ENCODE data around the gene TNK1. TPM values are rescaled to one million over a fixed set of nuclear protein-coding genes. Genes with fewer than 3 reads are reported as not detected.

TNK1 gene
- total and polyA plus RNA-seq, 2 experiments from 2014 or later = 6.1 to 8.9 TPM

DNA sequence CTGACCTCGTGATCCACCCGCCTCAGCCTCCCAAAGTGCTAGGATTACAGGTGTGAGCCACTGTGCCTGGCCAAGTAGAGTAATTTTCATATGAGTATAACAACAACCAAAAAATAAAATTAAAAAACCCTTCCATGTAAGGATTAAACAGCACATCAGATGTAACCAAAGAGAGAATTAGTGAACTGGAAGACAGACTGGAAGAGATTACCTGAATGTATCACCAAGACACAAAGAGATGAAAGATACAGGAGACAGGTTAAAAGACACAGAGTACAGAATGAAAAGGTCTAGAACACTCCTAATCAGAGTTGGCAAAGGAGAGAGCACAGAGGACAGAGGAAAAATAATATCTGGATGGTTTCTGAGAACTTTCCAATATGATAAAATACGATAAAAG, 1.8 kb upstream of the TNK1 start:
- Histone ChIP-seq H3K79me2 (replicated peaks; ENCODE audit: insufficient read depth) (no peaks in the 10 kb centered on the region), H3F3A (replicated peaks; ENCODE audit: low read depth) (peaks cover 20% of the 10 kb centered on the region; the same call in 1 of the 2 replicates), H3K4me2 (no peak overlapping the region), H2AFZ (no peak overlapping the region), H3K9me2 (ENCODE audit: insufficient read depth) (no peaks in the 10 kb centered on the region), H3K36me3 (ENCODE audit: insufficient read depth) (no peaks in the 10 kb centered on the region; the same call in 1 of the 2 replicates), H3K27ac (ENCODE audit: low read depth) (no peak overlapping the region), H4K20me1 (replicated peaks; ENCODE audit: insufficient read depth) (no peaks in the 10 kb centered on the region), H3K4me3 (no peak overlapping the region), H3K27me3 (ENCODE audit: insufficient read depth) (peaks cover 42% of the 10 kb centered on the region), H3K4me1 (ENCODE audit: insufficient read depth) (peaks cover 12% of the 10 kb centered on the region; the same call in 1 of the 2 replicates)
- peaks cover 5% of the 10 kb centered on the region; the same call in 2 of the 3 replicates for H3K36me3 Mint-ChIP-seq (ENCODE audit: low read depth)
- H3K27ac Mint-ChIP-seq = no peak overlapping the region
- no peak for ATAC-seq
- no peak overlapping the region; the same call in 2 of the 3 replicates for H3K4me3 Mint-ChIP-seq
- H3K9me3 Mint-ChIP-seq = peaks cover 13% of the 10 kb centered on the region
- H3K27me3 Mint-ChIP-seq (ENCODE audit: insufficient read depth, low read depth, poor library complexity) = peaks cover 35% of the 10 kb centered on the region
- no peak for DNase-seq (ENCODE audit: low spot score)
- peaks cover 17% of the 10 kb centered on the region for H3K4me1 Mint-ChIP-seq
- TF ChIP-seq, protein P1, sequence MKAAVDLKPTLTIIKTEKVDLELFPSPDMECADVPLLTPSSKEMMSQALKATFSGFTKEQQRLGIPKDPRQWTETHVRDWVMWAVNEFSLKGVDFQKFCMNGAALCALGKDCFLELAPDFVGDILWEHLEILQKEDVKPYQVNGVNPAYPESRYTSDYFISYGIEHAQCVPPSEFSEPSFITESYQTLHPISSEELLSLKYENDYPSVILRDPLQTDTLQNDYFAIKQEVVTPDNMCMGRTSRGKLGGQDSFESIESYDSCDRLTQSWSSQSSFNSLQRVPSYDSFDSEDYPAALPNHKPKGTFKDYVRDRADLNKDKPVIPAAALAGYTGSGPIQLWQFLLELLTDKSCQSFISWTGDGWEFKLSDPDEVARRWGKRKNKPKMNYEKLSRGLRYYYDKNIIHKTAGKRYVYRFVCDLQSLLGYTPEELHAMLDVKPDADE (IDR thresholded peaks at IDR 0.05) = no peak
- TF ChIP-seq ZNF331 (CRISPR knock-in tag; IDR thresholded peaks at IDR 0.05; ENCODE audit: low read depth) = no peak
- TF ChIP-seq NANOG (IDR thresholded peaks at IDR 0.05; ENCODE audit: borderline replicate concordance) = no peak

DNA sequence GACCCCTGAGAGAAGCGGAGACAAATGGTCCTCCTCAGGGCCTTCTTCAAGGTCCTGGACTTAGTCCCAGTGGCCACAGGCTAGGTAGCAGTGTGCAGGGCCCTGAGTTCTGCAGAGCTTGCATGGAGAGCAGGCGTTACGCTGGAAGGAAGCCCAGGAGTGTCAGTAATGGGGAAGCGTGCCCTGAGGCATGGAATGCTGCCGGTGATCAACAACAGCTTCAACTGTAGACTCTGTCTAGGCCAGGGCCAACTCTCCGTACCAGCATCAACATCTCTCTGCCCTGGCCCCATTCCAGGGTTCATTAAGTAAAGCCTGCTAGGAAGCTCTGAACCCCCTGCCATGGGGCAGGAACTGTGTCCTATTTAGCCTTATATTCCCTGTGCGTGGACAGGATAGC, 568 bp upstream of the TNK1 start:
- Mint-ChIP-seq H3K27ac (no peak overlapping the region), H3K36me3 (ENCODE audit: low read depth) (peaks cover 5% of the 10 kb centered on the region; the same call in 2 of the 3 replicates), H3K4me3 (peak overlapping the region; percentile 76), H3K4me1 (peaks cover 21% of the 10 kb centered on the region), H3K9me3 (peaks cover 13% of the 10 kb centered on the region), H3K27me3 (ENCODE audit: insufficient read depth, low read depth, poor library complexity) (peaks cover 40% of the 10 kb centered on the region)
- no peak overlapping the region for H3K27ac ChIP-seq (ENCODE audit: low read depth)
- H3K4me1 ChIP-seq (ENCODE audit: insufficient read depth) = peaks cover 17% of the 10 kb centered on the region
- TF ChIP-seq EZH2 (IDR thresholded peaks at IDR 0.05; ENCODE audit: low read depth, unreplicated experiment) (no peak), ZNF331 (CRISPR knock-in tag; IDR thresholded peaks at IDR 0.05; ENCODE audit: low read depth) (no peak), POLR2AphosphoS5 (IDR thresholded peaks at IDR 0.05; ENCODE audit: low read depth) (no peak)
- TF ChIP-seq, protein P2, sequence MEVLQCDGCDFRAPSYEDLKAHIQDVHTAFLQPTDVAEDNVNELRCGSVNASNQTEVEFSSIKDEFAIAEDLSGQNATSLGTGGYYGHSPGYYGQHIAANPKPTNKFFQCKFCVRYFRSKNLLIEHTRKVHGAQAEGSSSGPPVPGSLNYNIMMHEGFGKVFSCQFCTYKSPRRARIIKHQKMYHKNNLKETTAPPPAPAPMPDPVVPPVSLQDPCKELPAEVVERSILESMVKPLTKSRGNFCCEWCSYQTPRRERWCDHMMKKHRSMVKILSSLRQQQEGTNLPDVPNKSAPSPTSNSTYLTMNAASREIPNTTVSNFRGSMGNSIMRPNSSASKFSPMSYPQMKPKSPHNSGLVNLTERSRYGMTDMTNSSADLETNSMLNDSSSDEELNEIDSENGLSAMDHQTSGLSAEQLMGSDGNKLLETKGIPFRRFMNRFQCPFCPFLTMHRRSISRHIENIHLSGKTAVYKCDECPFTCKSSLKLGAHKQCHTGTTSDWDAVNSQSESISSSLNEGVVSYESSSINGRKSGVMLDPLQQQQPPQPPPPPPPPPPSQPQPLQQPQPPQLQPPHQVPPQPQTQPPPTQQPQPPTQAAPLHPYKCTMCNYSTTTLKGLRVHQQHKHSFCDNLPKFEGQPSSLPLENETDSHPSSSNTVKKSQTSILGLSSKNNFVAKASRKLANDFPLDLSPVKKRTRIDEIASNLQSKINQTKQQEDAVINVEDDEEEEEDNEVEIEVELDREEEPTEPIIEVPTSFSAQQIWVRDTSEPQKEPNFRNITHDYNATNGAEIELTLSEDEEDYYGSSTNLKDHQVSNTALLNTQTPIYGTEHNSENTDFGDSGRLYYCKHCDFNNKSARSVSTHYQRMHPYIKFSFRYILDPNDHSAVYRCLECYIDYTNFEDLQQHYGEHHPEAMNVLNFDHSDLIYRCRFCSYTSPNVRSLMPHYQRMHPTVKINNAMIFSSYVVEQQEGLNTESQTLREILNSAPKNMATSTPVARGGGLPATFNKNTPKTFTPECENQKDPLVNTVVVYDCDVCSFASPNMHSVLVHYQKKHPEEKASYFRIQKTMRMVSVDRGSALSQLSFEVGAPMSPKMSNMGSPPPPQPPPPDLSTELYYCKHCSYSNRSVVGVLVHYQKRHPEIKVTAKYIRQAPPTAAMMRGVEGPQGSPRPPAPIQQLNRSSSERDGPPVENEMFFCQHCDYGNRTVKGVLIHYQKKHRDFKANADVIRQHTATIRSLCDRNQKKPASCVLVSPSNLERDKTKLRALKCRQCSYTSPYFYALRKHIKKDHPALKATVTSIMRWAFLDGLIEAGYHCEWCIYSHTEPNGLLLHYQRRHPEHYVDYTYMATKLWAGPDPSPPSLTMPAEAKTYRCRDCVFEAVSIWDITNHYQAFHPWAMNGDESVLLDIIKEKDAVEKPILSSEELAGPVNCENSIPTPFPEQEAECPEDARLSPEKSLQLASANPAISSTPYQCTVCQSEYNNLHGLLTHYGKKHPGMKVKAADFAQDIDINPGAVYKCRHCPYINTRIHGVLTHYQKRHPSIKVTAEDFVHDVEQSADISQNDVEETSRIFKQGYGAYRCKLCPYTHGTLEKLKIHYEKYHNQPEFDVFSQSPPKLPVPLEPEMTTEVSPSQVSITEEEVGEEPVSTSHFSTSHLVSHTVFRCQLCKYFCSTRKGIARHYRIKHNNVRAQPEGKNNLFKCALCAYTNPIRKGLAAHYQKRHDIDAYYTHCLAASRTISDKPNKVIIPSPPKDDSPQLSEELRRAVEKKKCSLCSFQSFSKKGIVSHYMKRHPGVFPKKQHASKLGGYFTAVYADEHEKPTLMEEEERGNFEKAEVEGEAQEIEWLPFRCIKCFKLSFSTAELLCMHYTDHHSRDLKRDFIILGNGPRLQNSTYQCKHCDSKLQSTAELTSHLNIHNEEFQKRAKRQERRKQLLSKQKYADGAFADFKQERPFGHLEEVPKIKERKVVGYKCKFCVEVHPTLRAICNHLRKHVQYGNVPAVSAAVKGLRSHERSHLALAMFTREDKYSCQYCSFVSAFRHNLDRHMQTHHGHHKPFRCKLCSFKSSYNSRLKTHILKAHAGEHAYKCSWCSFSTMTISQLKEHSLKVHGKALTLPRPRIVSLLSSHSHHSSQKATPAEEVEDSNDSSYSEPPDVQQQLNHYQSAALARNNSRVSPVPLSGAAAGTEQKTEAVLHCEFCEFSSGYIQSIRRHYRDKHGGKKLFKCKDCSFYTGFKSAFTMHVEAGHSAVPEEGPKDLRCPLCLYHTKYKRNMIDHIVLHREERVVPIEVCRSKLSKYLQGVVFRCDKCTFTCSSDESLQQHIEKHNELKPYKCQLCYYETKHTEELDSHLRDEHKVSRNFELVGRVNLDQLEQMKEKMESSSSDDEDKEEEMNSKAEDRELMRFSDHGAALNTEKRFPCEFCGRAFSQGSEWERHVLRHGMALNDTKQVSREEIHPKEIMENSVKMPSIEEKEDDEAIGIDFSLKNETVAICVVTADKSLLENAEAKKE (CRISPR knock-in tag; IDR thresholded peaks at IDR 0.05) = no peak
- peaks cover 42% of the 10 kb centered on the region for H3K27me3 ChIP-seq (ENCODE audit: insufficient read depth)
- no peaks in the 10 kb centered on the region; the same call in 1 of the 2 replicates for H3K36me3 ChIP-seq (ENCODE audit: insufficient read depth)
- H3K4me2 ChIP-seq = peak overlapping the region; percentile 98
- peak overlapping the region; percentile 99 for H2AFZ ChIP-seq
- H3F3A ChIP-seq (replicated peaks; ENCODE audit: low read depth) = peaks cover 20% of the 10 kb centered on the region; the same call in 1 of the 2 replicates
- DNase-seq (ENCODE audit: low spot score) (peak; percentile 46), ATAC-seq (no peak)
- H3K79me2 ChIP-seq (replicated peaks; ENCODE audit: insufficient read depth) = no peaks in the 10 kb centered on the region
- no peaks in the 10 kb centered on the region for H3K9me2 ChIP-seq (ENCODE audit: insufficient read depth)
- H3K4me3 ChIP-seq = peak overlapping the region; percentile 76
- H4K20me1 ChIP-seq (replicated peaks; ENCODE audit: insufficient read depth) = no peaks in the 10 kb centered on the region
